Mucosa of rectum (tissue), 2 donors: Measurements from ENCODE around the gene GALK1.
"Not testable (repeated sequence)": the region's sequence is repeated elsewhere in the genome, so short reads cannot be mapped to it uniquely, and the experiment has no call there.

Experiments
- H3K27ac ChIP-seq, 2 donors: one replicate each; pipeline ENCODE4 v1.7.0; 2013; ENCODE audit warnings: inconsistent platforms in 2 of 2, low read depth in 2 of 2, low read length in 2 of 2
- H3K27me3 ChIP-seq, 2 donors: one replicate each; pipeline ENCODE4 v1.7.0; 2013; ENCODE audit warnings: low read length in 2 of 2; ENCODE audit not compliant: control insufficient read depth in 2 of 2, insufficient read depth in 2 of 2
- H3K36me3 ChIP-seq, 2 donors: one replicate each; pipeline ENCODE4 v1.7.0; 2013; ENCODE audit warnings: low read length in 2 of 2; ENCODE audit not compliant: control insufficient read depth in 2 of 2, insufficient read depth in 2 of 2
- H3K4me1 ChIP-seq, 2 donors: one replicate each; pipeline ENCODE4 v1.7.0; 2013; ENCODE audit warnings: low read length in 2 of 2, mild to moderate bottlenecking in 1 of 2; ENCODE audit not compliant: control insufficient read depth in 2 of 2, insufficient read depth in 2 of 2
- H3K4me3 ChIP-seq, 2 donors: one replicate each; pipeline ENCODE4 v1.7.0; 2013; ENCODE audit warnings: low read length in 2 of 2
- H3K9ac ChIP-seq, 2 donors: one replicate each; pipeline ENCODE4 v1.7.0; 2013; ENCODE audit warnings: low read length in 2 of 2, low read depth in 1 of 2, mild to moderate bottlenecking in 1 of 2
- H3K9me3 ChIP-seq, 2 donors: one replicate each; pipeline ENCODE4 v1.7.0; 2013; ENCODE audit warnings: low read length in 2 of 2; ENCODE audit not compliant: control insufficient read depth in 2 of 2
- donor health status: healthy.
- donor health status: Normal muscosa, but diverticular disease.

Gene GALK1

DNA sequence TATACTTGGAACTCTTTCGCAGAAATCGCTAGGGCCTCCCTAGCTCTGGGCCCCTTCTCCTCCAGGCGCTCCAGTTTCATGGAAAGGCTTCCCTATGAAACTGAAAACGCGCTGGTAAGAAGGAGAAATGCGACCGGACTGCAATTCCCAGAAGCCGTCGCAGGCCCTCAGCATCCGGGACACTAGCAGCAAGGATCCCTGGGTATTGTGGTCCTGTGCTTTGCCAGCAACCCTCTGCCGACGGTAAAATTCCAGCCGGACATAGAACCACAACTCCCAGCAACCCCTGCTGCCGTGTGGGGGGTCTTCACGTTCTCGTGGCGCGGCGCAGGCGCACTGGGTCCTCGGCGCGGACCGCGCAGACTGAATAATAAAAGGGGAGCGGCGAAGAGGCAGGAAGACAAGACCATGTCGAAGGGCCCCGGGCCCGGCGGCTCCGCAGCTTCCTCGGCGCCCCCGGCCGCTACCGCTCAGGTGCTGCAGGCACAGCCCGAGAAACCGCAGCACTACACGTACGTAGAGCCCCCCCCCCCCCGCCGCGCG lies 19.6 kb upstream of the GALK1 start, which contains the start of gene UNK:
UNK (plus strand) TSS at position 334 of the 543 bp plus-strand sequence; CDS start at position 409, 75 bp downstream.
- Histone ChIP-seq H3K4me1 (peaks cover 24 to 31% of the 10 kb centered on the region in 2 donors), H3K36me3 (no peaks in the 10 kb centered on the region), H3K9me3 (no peaks in the 10 kb centered on the region), H3K27ac (peak within 1 kb of the TSS; percentile 93 to 100), H3K27me3 (no peaks in the 10 kb centered on the region), H3K4me3 (peak within 1 kb of the TSS; percentile 76 to 90), H3K9ac (peak within 1 kb of the TSS; percentile 76 to 97)

DNA sequence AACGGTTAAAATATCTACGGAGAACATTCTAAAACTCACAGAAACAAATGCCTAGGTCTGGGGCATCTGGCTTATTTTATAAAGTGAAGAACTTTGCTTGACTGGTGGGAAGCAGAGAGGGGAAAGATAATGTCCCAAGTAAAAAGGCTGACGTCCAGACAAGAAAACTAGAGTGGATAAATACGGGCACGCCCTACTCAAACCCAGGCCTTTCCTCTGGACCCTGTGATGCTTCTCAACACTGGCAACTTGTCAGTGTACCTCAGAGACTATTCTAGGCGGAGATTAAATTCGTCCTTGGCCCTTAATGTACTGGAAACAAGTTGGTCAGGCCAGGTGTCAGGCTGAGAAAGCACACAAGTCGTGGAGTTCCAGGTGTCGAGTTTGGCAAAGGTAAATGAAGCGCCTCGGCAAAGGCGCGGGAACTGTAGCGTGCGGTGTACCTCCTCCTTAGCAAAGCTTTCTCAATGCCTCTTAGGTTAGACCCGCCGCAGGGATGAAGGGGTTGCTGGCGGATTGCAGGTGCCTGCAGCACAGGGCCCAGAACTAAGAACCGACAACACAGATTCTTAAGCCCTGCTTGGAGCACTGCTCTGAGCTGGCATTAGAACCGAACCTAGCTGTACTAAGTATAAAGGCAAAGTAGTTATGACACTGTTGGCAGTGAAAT lies 18.9 kb upstream of the GALK1 start:
- peak overlapping the region; percentile 76 to 90 for H3K4me3 ChIP-seq
- peak overlapping the region; percentile 76 for H3K9ac ChIP-seq
- H3K36me3 ChIP-seq, result peaks cover 0 to under 1% of the 10 kb centered on the region in 2 donors
- H3K27me3 ChIP-seq, result no peaks in the 10 kb centered on the region
- no peaks in the 10 kb centered on the region for H3K9me3 ChIP-seq
- H3K27ac ChIP-seq, result peak overlapping the region; percentile 93 to 100
- peaks cover 24 to 31% of the 10 kb centered on the region in 2 donors for H3K4me1 ChIP-seq

DNA sequence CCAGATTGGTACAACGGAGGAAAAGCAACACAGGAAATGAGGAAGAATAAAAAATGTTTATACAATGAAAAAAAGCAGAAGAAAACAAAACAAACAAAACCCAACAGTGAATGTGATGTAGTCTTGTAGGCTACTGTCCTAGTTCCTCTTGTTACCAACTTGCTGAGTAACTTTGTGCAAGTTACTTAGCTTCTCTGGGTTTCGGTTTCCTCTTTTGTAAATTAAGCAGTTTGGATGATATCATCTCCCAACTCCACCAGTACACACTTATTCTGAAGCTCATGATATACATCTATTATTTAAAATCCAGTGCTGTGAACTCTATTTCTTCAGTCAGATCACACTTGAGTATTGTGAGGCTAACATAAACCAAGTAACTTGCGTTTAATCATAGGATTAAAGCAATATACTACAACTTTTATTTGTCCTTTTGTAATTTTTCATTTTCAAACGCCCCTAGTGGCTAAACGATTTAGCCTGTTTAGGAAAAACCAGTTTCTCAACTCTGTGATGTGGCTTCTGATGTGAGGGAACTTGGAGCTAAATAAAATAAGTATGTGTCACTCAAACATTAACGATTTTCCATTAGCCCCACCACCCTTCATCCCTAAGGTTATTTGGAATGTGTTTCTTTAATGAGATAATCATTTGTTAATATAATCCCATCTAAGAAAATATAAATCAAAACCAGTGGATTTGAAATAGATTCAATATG lies 18.2 kb upstream of the GALK1 start:
- peak overlapping the region; percentile 93 to 100 for H3K27ac ChIP-seq
- peak overlapping the region in 1 of 2 donors; percentile 90 for H3K4me3 ChIP-seq
- no peaks in the 10 kb centered on the region for H3K27me3 ChIP-seq
- no peaks in the 10 kb centered on the region for H3K9me3 ChIP-seq
- peaks cover 24 to 32% of the 10 kb centered on the region in 2 donors for H3K4me1 ChIP-seq
- H3K36me3 ChIP-seq, result peaks cover 4 to 7% of the 10 kb centered on the region in 2 donors
- peak overlapping the region; percentile 76 for H3K9ac ChIP-seq

DNA sequence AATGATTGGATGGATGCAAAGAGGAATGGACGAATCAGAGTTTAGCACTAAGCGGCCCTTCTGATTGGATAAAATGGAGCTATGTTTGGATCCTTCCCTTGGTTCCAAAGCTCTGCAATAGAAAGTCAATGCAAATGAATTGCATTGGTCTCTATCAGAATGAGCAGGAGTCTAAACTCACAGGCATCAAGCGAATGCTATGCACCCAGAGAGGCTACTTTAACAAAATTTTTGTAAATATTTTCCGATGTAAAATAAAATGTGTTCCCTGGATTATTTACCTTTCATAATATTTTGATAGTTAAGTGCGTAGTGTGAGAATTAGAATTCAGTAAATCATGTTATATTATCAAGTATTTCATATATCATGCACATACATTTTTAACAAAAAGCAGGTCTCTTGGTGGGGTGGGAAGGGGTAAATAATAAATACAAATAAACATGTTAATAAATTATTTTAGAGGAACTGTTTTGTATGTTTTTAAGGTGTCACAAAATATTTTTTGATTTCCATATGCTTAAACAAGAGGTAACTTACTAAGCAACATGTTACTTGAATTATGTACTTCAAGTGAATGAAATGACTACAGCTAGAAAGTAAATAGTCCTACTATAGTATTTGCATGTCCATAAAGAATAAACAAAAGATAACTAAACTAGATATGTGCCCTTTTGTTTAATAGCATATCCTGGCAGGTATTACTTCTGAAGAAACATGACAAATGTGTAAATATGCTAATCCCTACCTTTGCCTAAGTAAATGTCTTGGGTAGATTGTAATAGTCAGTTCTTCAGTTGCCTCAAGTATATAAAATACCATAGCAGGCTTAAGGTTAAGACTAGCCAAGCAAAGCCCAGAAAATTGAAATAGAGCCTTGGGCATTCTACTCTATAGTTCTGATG lies 15.2 kb upstream of the GALK1 start:
- H3K9ac ChIP-seq, result no peak overlapping the region
- H3K9me3 ChIP-seq, result no peaks in the 10 kb centered on the region
- no peak overlapping the region for H3K4me3 ChIP-seq
- peak overlapping the region; percentile 32 for H3K27ac ChIP-seq
- peaks cover 18 to 21% of the 10 kb centered on the region in 2 donors for H3K36me3 ChIP-seq
- peaks cover 26 to 40% of the 10 kb centered on the region in 2 donors for H3K4me1 ChIP-seq
- no peaks in the 10 kb centered on the region for H3K27me3 ChIP-seq

DNA sequence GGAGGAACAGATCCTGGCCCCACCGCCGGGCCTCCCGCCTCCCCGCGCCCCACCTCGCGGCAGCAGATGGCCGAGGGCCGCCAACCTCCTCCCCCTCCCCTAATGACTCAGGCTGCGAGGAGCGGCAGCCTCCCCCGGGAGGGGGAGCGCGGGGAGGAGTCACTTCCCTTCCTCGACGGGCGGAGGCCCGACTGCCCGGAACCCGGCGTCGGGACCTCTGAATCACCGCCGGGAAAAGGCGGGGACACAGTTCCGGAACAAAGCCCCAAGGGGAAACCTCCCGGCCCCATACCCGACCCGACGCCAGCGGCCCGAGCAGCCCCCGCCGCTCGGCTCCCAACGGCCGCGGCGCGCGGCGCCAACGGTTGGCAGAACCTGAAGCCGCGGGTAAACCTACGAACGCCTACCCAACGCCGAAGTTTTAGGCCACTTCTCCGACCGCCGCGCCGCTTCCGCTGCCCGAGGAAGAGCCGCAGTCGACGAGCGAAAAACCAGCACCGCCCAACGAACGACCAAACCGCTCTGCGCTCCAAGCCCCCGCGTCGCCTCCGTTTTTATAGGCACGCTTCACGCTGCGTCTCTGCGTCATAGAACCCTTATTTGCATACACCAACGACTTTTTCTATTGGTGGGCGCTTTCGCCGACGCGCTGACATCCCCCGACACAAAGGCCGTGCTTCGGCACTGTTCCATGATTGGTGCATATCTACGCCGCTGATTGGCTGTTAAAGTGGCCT lies 14.4 kb upstream of the GALK1 start:
- H3K9ac ChIP-seq, result peak overlapping the region; percentile 96 to 99
- H3K4me1 ChIP-seq, result peaks cover 24 to 38% of the 10 kb centered on the region in 2 donors
- H3K27ac ChIP-seq, result peak overlapping the region; percentile 99 to 100
- peak overlapping the region; percentile 88 to 89 for H3K4me3 ChIP-seq
- peaks cover 20 to 21% of the 10 kb centered on the region in 2 donors for H3K36me3 ChIP-seq
- no peaks in the 10 kb centered on the region for H3K27me3 ChIP-seq
- no peaks in the 10 kb centered on the region for H3K9me3 ChIP-seq

DNA sequence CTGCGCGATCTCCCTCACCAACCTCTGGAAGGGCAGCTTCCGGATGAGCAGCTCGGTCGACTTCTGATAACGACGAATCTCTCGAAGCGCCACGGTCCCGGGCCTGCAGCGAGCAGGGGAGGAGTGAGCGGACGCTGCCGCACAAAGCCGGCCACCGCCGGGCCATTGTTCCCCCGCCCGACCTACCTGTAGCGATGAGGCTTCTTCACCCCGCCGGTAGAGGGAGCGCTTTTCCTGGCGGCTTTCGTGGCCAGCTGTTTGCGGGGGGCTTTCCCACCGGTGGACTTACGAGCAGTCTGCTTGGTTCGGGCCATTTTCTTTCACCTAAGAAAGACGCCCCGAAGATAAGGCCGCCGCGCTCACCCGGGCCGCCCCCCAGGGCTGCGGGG lies 13.9 kb upstream of the GALK1 start:
- H3K9ac ChIP-seq, result peak overlapping the region; percentile 96 to 99
- H3K9me3 ChIP-seq, result no peaks in the 10 kb centered on the region
- no peaks in the 10 kb centered on the region for H3K27me3 ChIP-seq
- H3K27ac ChIP-seq, result peak overlapping the region; percentile 99 to 100
- H3K4me1 ChIP-seq, result peaks cover 20 to 33% of the 10 kb centered on the region in 2 donors
- H3K4me3 ChIP-seq, result peak overlapping the region; percentile 88 to 89
- peaks cover 20 to 21% of the 10 kb centered on the region in 2 donors for H3K36me3 ChIP-seq

DNA sequence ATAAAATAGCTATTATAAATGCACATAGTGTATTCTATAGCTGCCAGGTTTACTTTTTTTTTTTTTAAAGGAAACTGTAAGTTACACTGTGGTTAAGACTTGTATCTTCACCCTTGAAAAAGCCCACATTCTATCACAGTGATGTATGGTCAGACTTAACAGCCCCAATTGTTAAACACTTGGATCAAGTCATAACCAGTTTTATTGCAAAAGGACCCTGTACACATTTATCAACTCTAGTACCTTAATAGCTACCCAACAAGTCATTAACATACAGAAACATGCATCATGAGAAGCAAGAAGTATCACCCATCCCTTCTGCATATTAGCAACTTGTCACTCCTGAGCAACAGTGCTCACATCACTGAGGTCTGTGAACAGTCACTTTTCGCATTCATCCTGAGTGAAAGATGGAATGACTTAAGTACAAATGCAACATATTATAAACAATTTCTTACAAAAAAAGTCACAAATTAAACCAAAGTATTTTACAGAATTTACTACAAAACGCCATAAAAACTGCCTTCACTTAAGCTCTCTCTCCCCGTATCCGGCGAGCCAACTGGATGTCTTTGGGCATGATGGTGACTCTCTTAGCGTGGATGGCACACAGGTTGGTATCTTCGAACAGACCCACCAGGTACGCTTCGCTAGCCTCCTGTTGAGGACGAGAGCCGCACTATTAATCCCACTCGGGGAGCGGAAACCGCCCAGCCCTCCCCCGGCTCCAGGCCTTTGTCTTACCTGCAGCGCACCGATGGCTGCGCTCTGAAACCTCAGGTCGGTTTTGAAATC lies 13.3 kb upstream of the GALK1 start:
- H3K27me3 ChIP-seq, H3K9me3 ChIP-seq: not testable (repeated sequence)
- Histone ChIP-seq H3K4me3 (peak overlapping the region; percentile 88 to 89), H3K27ac (peak overlapping the region; percentile 99 to 100), H3K36me3 (peaks cover 20 to 21% of the 10 kb centered on the region in 2 donors), H3K4me1 (peaks cover 18 to 27% of the 10 kb centered on the region in 2 donors), H3K9ac (peak overlapping the region; percentile 96 to 99)

DNA sequence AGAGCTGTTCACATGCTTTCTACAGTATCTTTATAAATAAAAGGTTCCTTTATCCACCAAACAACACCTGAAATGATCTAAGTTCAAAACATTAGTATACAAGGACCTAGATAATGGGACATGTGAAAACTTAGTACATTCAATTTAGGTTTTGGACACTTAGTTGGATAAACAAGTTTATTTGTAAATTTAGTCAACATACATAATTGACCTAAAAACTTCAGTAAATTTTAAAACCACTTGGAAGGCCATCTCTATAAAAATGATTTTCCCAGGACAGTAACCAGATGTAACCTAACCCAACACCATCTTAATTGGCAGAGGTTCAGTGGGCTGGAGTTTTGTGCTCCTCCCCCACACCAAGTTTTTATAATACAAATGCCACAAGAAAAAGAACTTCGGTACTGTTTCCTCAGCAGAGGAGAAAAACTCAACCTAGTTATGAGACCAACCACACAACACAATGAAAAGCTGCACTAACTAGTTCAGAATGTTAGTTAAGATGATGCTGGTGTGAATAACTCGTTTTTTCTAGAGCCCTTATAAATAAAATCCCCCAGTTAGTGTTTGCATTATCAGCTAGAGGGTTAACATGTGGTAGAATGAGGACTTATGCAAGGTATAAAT lies 12.4 kb upstream of the GALK1 start:
- Histone ChIP-seq H3K4me1 (peaks cover 12 to 22% of the 10 kb centered on the region in 2 donors), H3K27ac (no peak overlapping the region), H3K9ac (peak overlapping the region in 1 of 2 donors; percentile 99), H3K27me3 (no peaks in the 10 kb centered on the region), H3K36me3 (peaks cover 20 to 21% of the 10 kb centered on the region in 2 donors), H3K4me3 (peak overlapping the region; percentile 88 to 89), H3K9me3 (no peaks in the 10 kb centered on the region)
